ENCODE results near the gene ITGB5.

DNA sequence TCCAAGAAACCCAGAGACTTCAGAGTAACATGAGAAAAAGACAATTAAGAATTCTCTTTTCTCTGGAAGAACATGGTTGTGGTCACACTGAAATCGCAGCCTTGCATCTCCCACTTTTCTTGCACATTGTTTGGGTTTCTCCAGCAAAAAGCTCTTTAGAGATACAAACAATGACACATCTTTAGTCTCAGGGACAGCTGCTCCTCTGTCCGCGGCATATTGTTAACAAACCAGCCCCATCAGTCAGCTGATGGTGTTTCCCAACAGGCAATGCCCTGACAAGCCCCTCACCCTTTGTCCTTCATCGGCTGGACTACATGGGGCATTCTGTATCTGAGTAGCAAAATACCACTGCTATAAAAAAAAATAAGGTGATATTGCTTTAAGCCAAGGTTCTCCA is 103.5 kb downstream of the ITGB5 start:
- TF ChIP-seq POLR2AphosphoS5 (IDR thresholded peaks at IDR 0.05; ENCODE audit: low read depth, low read length), result no peak
- TF ChIP-seq, protein P1, sequence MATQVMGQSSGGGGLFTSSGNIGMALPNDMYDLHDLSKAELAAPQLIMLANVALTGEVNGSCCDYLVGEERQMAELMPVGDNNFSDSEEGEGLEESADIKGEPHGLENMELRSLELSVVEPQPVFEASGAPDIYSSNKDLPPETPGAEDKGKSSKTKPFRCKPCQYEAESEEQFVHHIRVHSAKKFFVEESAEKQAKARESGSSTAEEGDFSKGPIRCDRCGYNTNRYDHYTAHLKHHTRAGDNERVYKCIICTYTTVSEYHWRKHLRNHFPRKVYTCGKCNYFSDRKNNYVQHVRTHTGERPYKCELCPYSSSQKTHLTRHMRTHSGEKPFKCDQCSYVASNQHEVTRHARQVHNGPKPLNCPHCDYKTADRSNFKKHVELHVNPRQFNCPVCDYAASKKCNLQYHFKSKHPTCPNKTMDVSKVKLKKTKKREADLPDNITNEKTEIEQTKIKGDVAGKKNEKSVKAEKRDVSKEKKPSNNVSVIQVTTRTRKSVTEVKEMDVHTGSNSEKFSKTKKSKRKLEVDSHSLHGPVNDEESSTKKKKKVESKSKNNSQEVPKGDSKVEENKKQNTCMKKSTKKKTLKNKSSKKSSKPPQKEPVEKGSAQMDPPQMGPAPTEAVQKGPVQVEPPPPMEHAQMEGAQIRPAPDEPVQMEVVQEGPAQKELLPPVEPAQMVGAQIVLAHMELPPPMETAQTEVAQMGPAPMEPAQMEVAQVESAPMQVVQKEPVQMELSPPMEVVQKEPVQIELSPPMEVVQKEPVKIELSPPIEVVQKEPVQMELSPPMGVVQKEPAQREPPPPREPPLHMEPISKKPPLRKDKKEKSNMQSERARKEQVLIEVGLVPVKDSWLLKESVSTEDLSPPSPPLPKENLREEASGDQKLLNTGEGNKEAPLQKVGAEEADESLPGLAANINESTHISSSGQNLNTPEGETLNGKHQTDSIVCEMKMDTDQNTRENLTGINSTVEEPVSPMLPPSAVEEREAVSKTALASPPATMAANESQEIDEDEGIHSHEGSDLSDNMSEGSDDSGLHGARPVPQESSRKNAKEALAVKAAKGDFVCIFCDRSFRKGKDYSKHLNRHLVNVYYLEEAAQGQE (IDR thresholded peaks at IDR 0.05; ENCODE audit: insufficient read depth in 1 of 2, low read depth in 2 of 2, low read length in 2 of 2), result no peak
- TF ChIP-seq SIN3A (IDR thresholded peaks at IDR 0.05; ENCODE audit: borderline replicate concordance, insufficient read depth, low read length), result no peak
- TF ChIP-seq TAF1 (IDR thresholded peaks at IDR 0.05; ENCODE audit: borderline replicate concordance, insufficient read depth, low read length), result no peak
- no peak for TF ChIP-seq FOXP2 (optimal IDR thresholded peaks at IDR 0.05; ENCODE audit: borderline replicate concordance, extremely low read depth, extremely low read length, insufficient read depth)

Data from PFSK-1 (cell line).